Measurements from ENCODE around the gene ITSN2. TPM values are rescaled to one million over a fixed set of nuclear protein-coding genes. Genes with fewer than 3 reads are reported as not detected.

Gene ITSN2
- total RNA-seq, 1 donor from 2014 or later = 10.4 TPM

- Histone ChIP-seq H3F3A (ENCODE audit: low read depth) (no peaks in the 10 kb centered on the region), H2AFZ (replicated peaks) (no peak overlapping the region), H3K4me1 (no peaks in the 10 kb centered on the region), H3K79me2 (ENCODE audit: low read depth) (no peaks in the 10 kb centered on the region), H3K9ac (no peak overlapping the region), H3K9me3 (ENCODE audit: low read depth) (no peaks in the 10 kb centered on the region), H3K27me3 (no peaks in the 10 kb centered on the region), H3K4me3 (no peak overlapping the region), H3K36me3 (no peaks in the 10 kb centered on the region), H3K4me2 (no peak overlapping the region), H4K20me1 (ENCODE audit: low read depth) (no peaks in the 10 kb centered on the region), H3K27ac (no peak overlapping the region)
- peaks cover 5% of the 10 kb centered on the region for H3K4me1 Mint-ChIP-seq
- H3K27ac Mint-ChIP-seq = no peak overlapping the region
- H3K27me3 Mint-ChIP-seq (ENCODE audit: insufficient read depth, low read depth) = no peaks in the 10 kb centered on the region
- no peak for DNase-seq (ENCODE audit: low spot score)
- no peaks in the 10 kb centered on the region for H3K9me3 Mint-ChIP-seq
- TF ChIP-seq EZH2phosphoT487 (IDR thresholded peaks at IDR 0.05) (no peak), CTCF (IDR thresholded peaks at IDR 0.05) (no peak), EZH2 (IDR thresholded peaks at IDR 0.05) (no peak)
- H3K36me3 Mint-ChIP-seq = no peaks in the 10 kb centered on the region
- no peak overlapping the region for H3K4me3 Mint-ChIP-seq
Measured at GRCh38 chr2:24372033-24372432, 11.7 kb upstream of the ITSN2 start.

GRCh38 chr2:24365826-24366225, 5.5 kb upstream of the ITSN2 start:
- Mint-ChIP-seq H3K9me3 (no peaks in the 10 kb centered on the region), H3K27me3 (ENCODE audit: insufficient read depth, low read depth) (peaks cover 7% of the 10 kb centered on the region), H3K4me1 (peaks cover 4% of the 10 kb centered on the region), H3K27ac (no peak overlapping the region), H3K36me3 (peaks cover 4% of the 10 kb centered on the region), H3K4me3 (no peak overlapping the region)
- Histone ChIP-seq H3K4me3 (no peak overlapping the region), H3K4me2 (no peak overlapping the region), H4K20me1 (ENCODE audit: low read depth) (no peaks in the 10 kb centered on the region), H3K79me2 (ENCODE audit: low read depth) (no peaks in the 10 kb centered on the region), H3K9me3 (ENCODE audit: low read depth) (no peaks in the 10 kb centered on the region), H3K4me1 (no peaks in the 10 kb centered on the region), H3F3A (ENCODE audit: low read depth) (no peaks in the 10 kb centered on the region), H3K36me3 (no peaks in the 10 kb centered on the region), H2AFZ (replicated peaks) (no peak overlapping the region), H3K9ac (no peak overlapping the region), H3K27ac (no peak overlapping the region), H3K27me3 (peaks cover 8% of the 10 kb centered on the region)
- no peak for TF ChIP-seq EZH2phosphoT487 (IDR thresholded peaks at IDR 0.05)
- TF ChIP-seq EZH2 (IDR thresholded peaks at IDR 0.05) = no peak
- TF ChIP-seq CTCF (IDR thresholded peaks at IDR 0.05) = no peak
- no peak for DNase-seq (ENCODE audit: low spot score)

DNA sequence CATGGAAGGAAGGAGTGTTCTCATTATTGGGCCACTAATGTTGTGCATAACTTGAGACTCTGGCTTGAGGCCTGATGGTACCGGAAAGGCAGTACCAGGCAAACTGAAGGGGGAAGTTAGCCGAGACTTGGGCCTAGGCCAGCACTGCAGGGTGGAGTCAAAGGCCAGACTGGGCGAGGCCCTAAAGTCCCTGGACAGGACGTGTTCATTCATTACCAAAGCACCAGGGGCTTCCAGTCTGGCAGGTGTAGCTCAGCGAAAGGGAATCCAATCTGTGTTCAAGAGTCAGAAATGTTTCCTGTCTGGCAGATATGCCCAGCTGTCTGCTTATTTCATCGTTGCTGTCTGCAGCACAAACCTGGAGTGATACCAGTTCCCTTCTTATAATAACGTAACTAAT, 4.7 kb upstream of the ITSN2 start:
- no peak overlapping the region for H3K4me3 Mint-ChIP-seq
- H3K36me3 ChIP-seq = no peaks in the 10 kb centered on the region
- peaks cover 4% of the 10 kb centered on the region for H3K4me1 Mint-ChIP-seq
- H4K20me1 ChIP-seq (ENCODE audit: low read depth) = no peaks in the 10 kb centered on the region
- H3K9me3 ChIP-seq (ENCODE audit: low read depth) = no peaks in the 10 kb centered on the region
- H3K27ac ChIP-seq = no peak overlapping the region
- no peak overlapping the region for H2AFZ ChIP-seq (replicated peaks)
- DNase-seq (ENCODE audit: low spot score) = no peak
- H3K9ac ChIP-seq = no peak overlapping the region
- peaks cover 4% of the 10 kb centered on the region for H3K36me3 Mint-ChIP-seq
- no peaks in the 10 kb centered on the region for H3K4me1 ChIP-seq
- no peaks in the 10 kb centered on the region for H3K9me3 Mint-ChIP-seq
- H3K27ac Mint-ChIP-seq = no peak overlapping the region
- no peaks in the 10 kb centered on the region for H3K79me2 ChIP-seq (ENCODE audit: low read depth)
- TF ChIP-seq CTCF (IDR thresholded peaks at IDR 0.05) (no peak), EZH2phosphoT487 (IDR thresholded peaks at IDR 0.05) (no peak), EZH2 (IDR thresholded peaks at IDR 0.05) (no peak)
- H3K27me3 Mint-ChIP-seq (ENCODE audit: insufficient read depth, low read depth) = peaks cover 8% of the 10 kb centered on the region
- no peaks in the 10 kb centered on the region for H3F3A ChIP-seq (ENCODE audit: low read depth)
- H3K27me3 ChIP-seq = peaks cover 10% of the 10 kb centered on the region
- H3K4me3 ChIP-seq = no peak overlapping the region
- no peak overlapping the region for H3K4me2 ChIP-seq

All from neural progenitor cell (in vitro differentiated cells).